ENCODE measurements around the gene HNRNPCL4. TPM values are rescaled to one million over a fixed set of nuclear protein-coding genes. Genes with fewer than 3 reads are reported as not detected.
"Not testable (repeated sequence)": the region's sequence is repeated elsewhere in the genome, so short reads cannot be mapped to it uniquely, and the experiment has no call there.

The HNRNPCL4 gene
- total RNA-seq: not detected

GRCh38 chr1:13165531-13165930 lies at the start of gene HNRNPCL4:
HNRNPCL4 (minus strand) TSS chr1:13165631; CDS start chr1:13165467, 164 bp downstream.
- H3K27ac Mint-ChIP-seq; H3K36me3 Mint-ChIP-seq; H3K27me3 Mint-ChIP-seq; H3K4me1 Mint-ChIP-seq; POLR2A ChIA-PET; H3K9me3 Mint-ChIP-seq; ATAC-seq (ENCODE audit: low read depth); DNase-seq; H3K4me3 Mint-ChIP-seq: not testable (repeated sequence)

GRCh38 chr1:13208712-13209111 lies 43.3 kb upstream of the HNRNPCL4 start:
- H3K4me3 Mint-ChIP-seq; H3K9me3 Mint-ChIP-seq; H3K27me3 Mint-ChIP-seq; DNase-seq; ATAC-seq (ENCODE audit: low read depth); POLR2A ChIA-PET; H3K27ac Mint-ChIP-seq; H3K4me1 Mint-ChIP-seq; H3K36me3 Mint-ChIP-seq: not testable (repeated sequence)

- H3K4me3 Mint-ChIP-seq; H3K27ac Mint-ChIP-seq; H3K9me3 Mint-ChIP-seq; POLR2A ChIA-PET; DNase-seq; ATAC-seq (ENCODE audit: low read depth); H3K27me3 Mint-ChIP-seq; H3K36me3 Mint-ChIP-seq; H3K4me1 Mint-ChIP-seq: not testable (repeated sequence)
Measured at GRCh38 chr1:13201309-13201708, 35.9 kb upstream of the HNRNPCL4 start, which contains the start of gene PRAMEF13. PRAMEF13 (minus strand) TSS chr1:13201409; CDS start chr1:13199589, 1,820 bp downstream.

- POLR2A ChIA-PET; ATAC-seq (ENCODE audit: low read depth); H3K9me3 Mint-ChIP-seq; H3K27ac Mint-ChIP-seq; H3K4me3 Mint-ChIP-seq; DNase-seq; H3K36me3 Mint-ChIP-seq; H3K4me1 Mint-ChIP-seq; H3K27me3 Mint-ChIP-seq: not testable (repeated sequence)
Measured at GRCh38 chr1:13171548-13171947, 6.1 kb upstream of the HNRNPCL4 start, which contains the start of gene PRAMEF9. PRAMEF9 (plus strand) TSS chr1:13171848; CDS start chr1:13175281, 3,433 bp downstream.

GRCh38 chr1:13155909-13156308 lies 9.5 kb downstream of the HNRNPCL4 start, which contains the start of gene PRAMEF26:
PRAMEF26 (minus strand) TSS chr1:13156009; CDS start chr1:13153095, 2,914 bp downstream.
- H3K36me3 Mint-ChIP-seq, POLR2A ChIA-PET: not testable (repeated sequence)

GRCh38 chr1:13116754-13117153 lies 48.7 kb downstream of the HNRNPCL4 start, which contains the start of gene HNRNPCL2:
HNRNPCL2 (minus strand) TSS chr1:13116854; CDS start chr1:13116400, 454 bp downstream.
- ATAC-seq (ENCODE audit: low read depth); DNase-seq; POLR2A ChIA-PET: not testable (repeated sequence)

More at GRCh38 chr1:13155909-13156308, 9.5 kb downstream of the HNRNPCL4 start, which contains the start of gene PRAMEF26:
- H3K27ac Mint-ChIP-seq; H3K4me3 Mint-ChIP-seq; ATAC-seq (ENCODE audit: low read depth); DNase-seq; H3K27me3 Mint-ChIP-seq; H3K4me1 Mint-ChIP-seq; H3K9me3 Mint-ChIP-seq: not testable (repeated sequence)

More at GRCh38 chr1:13116754-13117153, 48.7 kb downstream of the HNRNPCL4 start, which contains the start of gene HNRNPCL2:
- not testable (repeated sequence) for H3K9me3 Mint-ChIP-seq, H3K27ac Mint-ChIP-seq, H3K36me3 Mint-ChIP-seq, H3K27me3 Mint-ChIP-seq, H3K4me3 Mint-ChIP-seq, H3K4me1 Mint-ChIP-seq

Other genes starting within 250 kb of the HNRNPCL4 start
- not detected for gene PRAMEF7, start 249.0 kb downstream of the HNRNPCL4 start, total RNA-seq
- gene PRAMEF6, start 218.1 kb downstream of the HNRNPCL4 start, total RNA-seq: not detected
- gene PRAMEF27, start 109.1 kb downstream of the HNRNPCL4 start, total RNA-seq: not detected
- gene HNRNPCL3, start 104.9 kb downstream of the HNRNPCL4 start, total RNA-seq: not detected
- gene PRAMEF25, start 94.9 kb downstream of the HNRNPCL4 start, total RNA-seq: not detected
- gene HNRNPCL2, start 48.8 kb downstream of the HNRNPCL4 start, total RNA-seq: not detected
- gene PRAMEF26, start 9.6 kb downstream of the HNRNPCL4 start, total RNA-seq: not detected
- gene PRAMEF9, start 6.2 kb upstream of the HNRNPCL4 start, total RNA-seq: not detected
- gene PRAMEF13, start 35.8 kb upstream of the HNRNPCL4 start, total RNA-seq: not detected
- not detected for gene PRAMEF18, start 60.5 kb upstream of the HNRNPCL4 start, total RNA-seq
- not detected for gene PRAMEF5, start 88.6 kb upstream of the HNRNPCL4 start, total RNA-seq
- not detected for gene PRAMEF8, start 119.5 kb upstream of the HNRNPCL4 start, total RNA-seq
- gene PRAMEF33, start 137.9 kb upstream of the HNRNPCL4 start, total RNA-seq: not detected
- gene PRAMEF15, start 149.9 kb upstream of the HNRNPCL4 start, total RNA-seq: not detected
- not detected for gene PRAMEF14, start 181.5 kb upstream of the HNRNPCL4 start, total RNA-seq
- not detected for gene PRAMEF19, start 206.3 kb upstream of the HNRNPCL4 start, total RNA-seq
- gene PRAMEF17, start 224.0 kb upstream of the HNRNPCL4 start, total RNA-seq: not detected
- not detected for gene PRAMEF20, start 244.8 kb upstream of the HNRNPCL4 start, total RNA-seq